HG02610 (cell line): Measurements from ENCODE around the gene COG3.

Experiments
- ATAC-seq: cut with Tn5 transposase; IDR thresholded peaks from one replicate; pipeline ENCODE4 v1.9.1; 2021; ENCODE audit warnings: mild to moderate bottlenecking, moderate library complexity; ENCODE audit not compliant: unreplicated experiment

The COG3 gene

GRCh38 chr13:45447050-45447661 lies 17.6 kb upstream of the COG3 start:
- no peak for ATAC-seq

DNA sequence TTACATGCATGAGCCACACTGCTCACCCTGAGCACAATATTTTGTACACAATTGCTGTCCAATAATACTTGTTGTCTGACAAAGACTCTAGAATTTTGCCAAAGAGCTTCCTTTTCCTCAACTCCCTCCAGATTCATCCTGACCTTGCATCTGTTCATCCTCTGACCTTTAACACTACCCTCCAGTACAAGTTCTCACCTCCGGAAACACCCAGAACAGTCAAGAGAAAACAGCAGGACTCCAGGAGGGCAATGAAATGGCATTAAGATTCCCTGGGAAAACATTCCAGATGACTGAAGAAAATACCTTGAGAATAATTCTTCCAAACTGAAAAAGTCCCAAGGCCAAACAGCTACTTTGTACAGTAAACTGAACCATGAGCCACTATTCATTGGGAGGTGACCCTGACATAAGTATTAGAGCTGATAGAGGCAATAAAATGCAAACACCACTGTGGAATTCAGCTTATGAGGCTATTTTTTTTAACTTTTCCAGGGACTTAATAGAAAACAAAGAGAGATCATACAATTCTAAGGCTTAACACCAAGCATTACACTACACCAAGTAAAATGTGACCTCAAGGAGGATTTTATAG lies 15.7 kb upstream of the COG3 start:
- ATAC-seq: no peak

DNA sequence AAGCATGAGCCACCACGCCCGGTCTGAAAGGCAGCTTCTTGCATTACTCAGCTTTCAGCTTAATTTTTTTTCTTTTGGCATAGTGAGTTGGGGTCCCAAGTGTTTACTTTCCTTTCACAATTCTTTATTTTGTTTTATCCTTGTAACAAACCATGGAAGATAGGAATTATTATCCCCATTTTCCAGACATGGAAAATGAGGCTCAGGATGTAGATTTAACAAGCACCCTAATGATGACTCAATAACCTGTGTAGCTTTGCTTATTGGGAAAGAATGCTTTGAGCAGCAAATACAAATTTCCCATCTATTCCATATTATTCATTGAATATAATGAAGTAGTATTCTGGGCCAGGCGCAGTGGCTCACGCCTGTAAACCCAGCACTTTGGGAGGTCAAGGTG lies 13.5 kb upstream of the COG3 start:
- ATAC-seq: no peak

DNA sequence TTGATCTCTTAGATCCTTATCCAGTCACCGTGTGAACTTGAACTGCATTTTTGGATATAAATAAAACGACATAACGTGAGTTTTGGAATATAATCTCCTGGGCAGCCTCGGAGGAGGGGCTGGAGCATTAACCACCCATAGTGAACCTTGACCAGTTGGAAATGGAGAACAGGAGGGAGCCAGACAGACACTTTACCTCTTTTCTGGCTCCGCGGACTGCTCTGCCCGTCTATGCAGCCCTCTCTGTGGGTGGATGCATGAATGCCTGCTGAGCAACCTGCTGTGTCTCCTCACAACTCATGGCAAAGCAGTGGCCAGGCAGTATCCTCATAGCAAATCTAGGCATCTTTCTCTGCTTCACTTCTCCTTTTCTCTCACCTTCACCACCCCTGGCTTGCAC lies 10.5 kb upstream of the COG3 start:
- ATAC-seq: no peak

DNA sequence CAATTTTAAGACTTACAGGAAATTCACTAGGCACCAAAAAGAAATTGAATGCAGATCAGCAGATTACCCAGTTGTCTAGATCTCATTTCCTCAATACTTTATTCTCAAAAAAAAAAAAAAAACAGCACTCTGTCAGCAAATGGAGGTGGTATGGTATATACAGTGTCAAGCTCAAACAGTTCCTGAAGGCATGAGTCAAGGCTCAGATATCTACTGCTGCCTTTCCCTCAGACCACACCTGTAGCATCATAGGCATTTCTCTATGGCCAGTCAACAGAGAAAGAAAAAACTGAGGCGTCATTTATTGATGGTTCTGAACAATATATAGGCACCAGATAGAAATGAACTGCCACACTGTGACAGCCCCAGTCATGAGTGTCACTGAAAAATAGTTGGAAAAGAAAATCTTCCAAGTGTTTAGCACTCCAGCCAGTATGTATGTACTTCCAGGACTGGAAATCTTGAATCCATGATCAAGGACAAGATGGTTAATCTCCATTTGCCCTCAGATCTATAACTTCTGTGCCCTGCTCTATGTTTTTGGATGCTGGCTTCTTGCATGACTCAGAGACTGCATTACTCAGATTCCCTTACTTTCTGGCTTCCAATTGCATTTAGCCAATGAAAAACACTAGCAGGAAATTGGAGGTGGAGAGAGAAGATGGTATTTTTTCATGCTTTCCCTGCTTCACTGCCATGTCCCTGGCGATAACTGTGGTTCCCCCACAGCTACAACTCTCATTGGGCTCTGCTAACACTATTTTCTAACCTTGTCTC lies 8.4 kb upstream of the COG3 start:
- ATAC-seq: no peak

- no peak for ATAC-seq
These were observed 525 bp upstream of the COG3 start for GRCh38 chr13:45464141-45464686.

DNA sequence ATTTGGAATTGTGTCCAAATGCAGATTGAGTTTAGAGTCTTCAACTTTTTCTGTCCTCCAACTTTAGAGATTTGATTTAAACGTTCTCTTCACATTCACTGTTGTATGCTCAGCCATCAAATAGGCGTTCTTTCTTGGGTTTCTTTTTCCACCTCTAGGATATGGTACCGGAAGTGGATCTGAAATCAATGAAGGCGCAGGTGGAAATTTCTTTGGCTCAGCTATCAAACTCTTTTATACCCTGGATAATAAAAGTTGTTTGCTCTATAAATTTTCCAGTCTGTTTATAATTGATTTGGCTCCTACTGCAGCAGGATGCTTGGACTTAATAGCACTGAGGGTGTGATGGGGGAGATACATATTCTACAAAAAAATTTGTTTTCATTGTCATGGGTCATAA lies 1.6 kb downstream of the COG3 start:
- no peak for ATAC-seq

- ATAC-seq: peak; percentile 30
These were observed 3.9 kb downstream of the COG3 start for GRCh38 chr13:45468635-45469034.

GRCh38 chr13:45472171-45472705 lies 7.5 kb downstream of the COG3 start:
- no peak for ATAC-seq

DNA sequence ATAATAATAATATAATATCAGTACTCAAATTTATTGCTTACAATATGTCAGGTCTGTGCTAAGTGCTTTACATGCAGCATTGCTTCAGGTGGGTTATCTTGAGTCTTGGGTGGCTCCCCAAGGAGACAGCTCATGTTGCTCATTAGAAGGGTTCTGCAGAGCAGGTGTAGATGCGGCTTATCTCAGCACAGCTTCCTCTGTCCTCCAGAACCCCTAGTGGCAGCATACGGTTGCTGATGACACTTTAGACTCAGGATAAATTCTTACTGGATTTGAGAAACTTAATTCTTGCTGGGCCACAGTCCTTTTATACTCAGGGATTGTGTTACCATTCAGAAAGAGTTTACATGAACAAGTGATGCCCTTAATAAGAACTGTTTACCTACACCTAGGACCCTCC lies 8.9 kb downstream of the COG3 start:
- ATAC-seq: no peak

- ATAC-seq: peak; percentile 51
These were observed 10.1 kb downstream of the COG3 start for GRCh38 chr13:45474584-45475454.

GRCh38 chr13:45479661-45480060 lies 14.9 kb downstream of the COG3 start:
- ATAC-seq: no peak

- no peak for ATAC-seq
These were observed 16.9 kb downstream of the COG3 start for GRCh38 chr13:45481688-45482087.

- ATAC-seq: no peak
These were observed 17.9 kb downstream of the COG3 start for GRCh38 chr13:45482571-45483173.

GRCh38 chr13:45487604-45488003 lies 22.9 kb downstream of the COG3 start:
- ATAC-seq: no peak

- no peak for ATAC-seq
These were observed 25.3 kb downstream of the COG3 start for GRCh38 chr13:45490068-45490467.

- ATAC-seq: no peak
These were observed 27.8 kb downstream of the COG3 start for GRCh38 chr13:45492538-45492937.

GRCh38 chr13:45496942-45497341 lies 32.2 kb downstream of the COG3 start:
- no peak for ATAC-seq

- no peak for ATAC-seq
These were observed 35.9 kb downstream of the COG3 start for GRCh38 chr13:45500492-45501174.

DNA sequence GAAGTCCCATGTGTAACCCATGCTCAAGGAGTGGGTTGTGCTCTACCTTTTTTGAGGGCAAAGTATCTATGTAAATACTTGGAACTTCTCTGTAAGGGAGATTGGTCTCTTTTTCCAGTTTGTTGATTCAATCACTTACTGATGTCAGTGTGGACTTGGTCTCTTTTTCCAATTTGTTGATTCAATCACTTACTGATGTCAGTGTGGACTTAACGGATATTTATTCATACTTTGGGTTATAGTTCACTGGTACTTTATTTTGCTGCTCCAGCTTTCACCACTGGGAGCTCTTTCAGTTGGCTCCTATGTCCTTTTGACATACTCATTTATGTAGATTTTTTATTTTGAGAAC lies 36.4 kb downstream of the COG3 start:
- ATAC-seq: no peak
